MM.1S (cell line): Measurements from ENCODE around the gene MYH11.

Source experiments
- DNase-seq: peaks from one replicate; pipeline ENCODE4 v3.0.0-alpha.2; 2015
- H2AFZ ChIP-seq: fragments of 300-600 bp; sonication (generic); 2 replicates; pipeline ENCODE4 v1.6.0; 2016; ENCODE audit warnings: antibody characterized with exemption, low read length
- H3F3A ChIP-seq: fragments of 300-600 bp; sonication (generic); 2 replicates; pipeline ENCODE4 v1.6.1; 2016; ENCODE audit warnings: mild to moderate bottlenecking, antibody characterized with exemption, low read length, moderate library complexity, mixed read lengths; ENCODE audit not compliant: insufficient read depth
- H3K27ac ChIP-seq: fragments of 300-600 bp; sonication (generic); 2 replicates; pipeline ENCODE4 v1.5.1; 2016; ENCODE audit warnings: mild to moderate bottlenecking, low read length
- H3K27me3 ChIP-seq: fragments of 300-600 bp; sonication (generic); replicated peaks from 2 replicates; pipeline ENCODE4 v1.6.0; 2016; ENCODE audit warnings: low read length; ENCODE audit not compliant: insufficient read depth
- H3K36me3 ChIP-seq: fragments of 300-600 bp; sonication (generic); replicated peaks from 2 replicates; pipeline ENCODE4 v1.6.1; 2016; ENCODE audit warnings: mild to moderate bottlenecking, low read length, mixed read lengths; ENCODE audit not compliant: insufficient read depth
- H3K4me1 ChIP-seq: fragments of 300-600 bp; sonication (generic); 2 replicates; pipeline ENCODE4 v1.6.1; 2016; ENCODE audit warnings: low read length, mixed read lengths
- H3K4me2 ChIP-seq: fragments of 300-600 bp; sonication (generic); 2 replicates; pipeline ENCODE4 v1.6.0; 2016; ENCODE audit warnings: low read depth, low read length
- H3K4me3 ChIP-seq: fragments of 300-600 bp; sonication (generic); 2 replicates; pipeline ENCODE4 v1.5.1; 2016; ENCODE audit warnings: low read length, mixed read lengths
- H3K79me2 ChIP-seq: fragments of 300-600 bp; sonication (generic); 2 replicates; pipeline ENCODE4 v1.6.1; 2016; ENCODE audit warnings: mixed run types, low read length, mixed read lengths
- H3K9ac ChIP-seq: fragments of 300-600 bp; sonication (generic); 2 replicates; pipeline ENCODE4 v1.6.1; 2016; ENCODE audit warnings: low read length, mixed read lengths
- H3K9me2 ChIP-seq: fragments of 300-600 bp; sonication (generic); replicated peaks from 2 replicates; pipeline ENCODE4 v1.6.1; 2016; ENCODE audit warnings: mild to moderate bottlenecking, low read length, mixed read lengths; ENCODE audit not compliant: insufficient read depth
- H3K9me3 ChIP-seq: fragments of 300-600 bp; sonication (generic); replicated peaks from 2 replicates; pipeline ENCODE4 v1.6.1; 2016; ENCODE audit warnings: mild to moderate bottlenecking, low read length, mixed read lengths; ENCODE audit not compliant: insufficient read depth
- H4K20me1 ChIP-seq: fragments of 300-600 bp; sonication (generic); 2 replicates; pipeline ENCODE4 v1.6.1; 2016; ENCODE audit warnings: mild to moderate bottlenecking, low read length, moderate library complexity, mixed read lengths; ENCODE audit not compliant: insufficient read depth
- CTCF ChIP-seq: fragments of 300-600 bp; sonication (generic); IDR thresholded peaks from 2 replicates; pipeline ENCODE4 v1.5.1; 2016; ENCODE audit warnings: antibody characterized with exemption, low read length, mixed read lengths
- EZH2 ChIP-seq: fragments of 300-600 bp; sonication (generic); optimal IDR thresholded peaks from 2 replicates; pipeline ENCODE3; 2017; ENCODE audit warnings: low read depth, mild to moderate bottlenecking, antibody characterized with exemption, low read length, mixed read lengths
- EZH2phosphoT487 ChIP-seq: fragments of 300-600 bp; sonication (generic); IDR thresholded peaks from 2 replicates; pipeline ENCODE4 v1.6.1; 2018; ENCODE audit warnings: antibody characterized with exemption, low read length

The MYH11 gene

GRCh38 chr16:15822957-15823356 is 33.9 kb downstream of the MYH11 start:
- H2AFZ ChIP-seq = no peak overlapping the region
- H3K9me3 ChIP-seq = no peaks in the 10 kb centered on the region
- H3K4me3 ChIP-seq = no peak overlapping the region
- no peak for DNase-seq
- no peak overlapping the region for H3K4me2 ChIP-seq
- no peaks in the 10 kb centered on the region for H4K20me1 ChIP-seq
- H3F3A ChIP-seq = no peaks in the 10 kb centered on the region
- no peak overlapping the region for H3K27ac ChIP-seq
- TF ChIP-seq CTCF = no peak
- no peak for TF ChIP-seq EZH2phosphoT487
- TF ChIP-seq EZH2 = no peak
- H3K9me2 ChIP-seq = no peaks in the 10 kb centered on the region
- no peaks in the 10 kb centered on the region for H3K27me3 ChIP-seq
- no peak overlapping the region for H3K9ac ChIP-seq
- H3K4me1 ChIP-seq = no peaks in the 10 kb centered on the region
- no peaks in the 10 kb centered on the region for H3K36me3 ChIP-seq
- H3K79me2 ChIP-seq = no peaks in the 10 kb centered on the region

GRCh38 chr16:15820837-15821236 is 36.0 kb downstream of the MYH11 start:
- no peak overlapping the region for H2AFZ ChIP-seq
- no peaks in the 10 kb centered on the region for H3K4me1 ChIP-seq
- TF ChIP-seq CTCF (no peak), EZH2 (no peak), EZH2phosphoT487 (no peak)
- no peaks in the 10 kb centered on the region for H3K9me3 ChIP-seq
- H3K36me3 ChIP-seq = no peaks in the 10 kb centered on the region
- no peak overlapping the region for H3K4me3 ChIP-seq
- no peaks in the 10 kb centered on the region for H3K9me2 ChIP-seq
- H3K79me2 ChIP-seq = no peaks in the 10 kb centered on the region
- no peaks in the 10 kb centered on the region for H4K20me1 ChIP-seq
- H3K27ac ChIP-seq = no peak overlapping the region
- DNase-seq = no peak
- H3K4me2 ChIP-seq = no peak overlapping the region
- no peaks in the 10 kb centered on the region for H3F3A ChIP-seq
- no peak overlapping the region for H3K9ac ChIP-seq
- no peaks in the 10 kb centered on the region for H3K27me3 ChIP-seq

- Histone ChIP-seq H3K4me1 (no peaks in the 10 kb centered on the region), H3K79me2 (no peaks in the 10 kb centered on the region), H3K27me3 (no peaks in the 10 kb centered on the region; the same call in 1 of the 2 replicates), H3K9ac (no peak overlapping the region), H3K27ac (no peak overlapping the region), H3K4me3 (no peak overlapping the region), H2AFZ (no peak overlapping the region), H3K9me2 (no peaks in the 10 kb centered on the region), H3K4me2 (no peak overlapping the region), H4K20me1 (no peaks in the 10 kb centered on the region), H3F3A (no peaks in the 10 kb centered on the region; the same call in 1 of the 2 replicates), H3K36me3 (no peaks in the 10 kb centered on the region), H3K9me3 (no peaks in the 10 kb centered on the region)
- TF ChIP-seq CTCF (no peak), EZH2 (no peak), EZH2phosphoT487 (no peak)
- DNase-seq = no peak
Measured at GRCh38 chr16:15819046-15819445, 37.8 kb downstream of the MYH11 start.
